K562 (cell line): Measurements from ENCODE around the gene TUT1. TPM values are rescaled to one million over a fixed set of nuclear protein-coding genes. Genes with fewer than 3 reads are reported as not detected.

ENCODE experiments used
- ASH1L ChIP-seq: fragments of 450-650 bp; IDR thresholded peaks from 2 replicates; pipeline ENCODE4 v1.6.1; 2018; ENCODE audit warnings: borderline replicate concordance, mild to moderate bottlenecking, low read depth; ENCODE audit not compliant: partially characterized antibody
- BRCA1 ChIP-seq, 2 experiments: fragments of 450-650 bp in 1 of 2; sonication (generic) in 1 of 2; formaldehyde crosslinking in 1 of 2; IDR thresholded peaks; 2 replicates each; pipeline versions ENCODE4 v1.5.0 to v1.6.1; 2017 to 2020; ENCODE audit warnings: mild to moderate bottlenecking in 1 of 2, missing genetic modification reagents in 1 of 2
- BRD4 ChIP-seq: fragments of 200-600 bp; sonication (generic); IDR thresholded peaks from 2 replicates; pipeline ENCODE4 v1.6.1; 2017; ENCODE audit warnings: inconsistent platforms
- GABPA ChIP-seq: fragments of 200-800 bp; sonication (Bioruptor generic); conservative IDR thresholded peaks from 2 replicates; pipeline ENCODE4 v1.6.1; 2016; ENCODE audit warnings: low read depth, missing genetic modification characterization, missing compliant biosample characterization
- GTF3C2 ChIP-seq: IDR thresholded peaks from 3 replicates; pipeline ENCODE4 v1.6.1; 2011; ENCODE audit warnings: borderline replicate concordance, mild to moderate bottlenecking, moderate library complexity; ENCODE audit not compliant: insufficient read length; ENCODE audit errors: extremely low read depth
- KDM4B ChIP-seq, 2 experiments: fragments of 450-650 bp in 1 of 2; sonication (generic) in 1 of 2; IDR thresholded peaks; 2 replicates each; pipeline ENCODE4 v1.6.1; 2016 to 2017; ENCODE audit warnings: borderline replicate concordance in 2 of 2, antibody characterized with exemption in 1 of 2, low read depth in 1 of 2, mild to moderate bottlenecking in 1 of 2
- MTA3 ChIP-seq: fragments of 450-650 bp; formaldehyde crosslinking; IDR thresholded peaks from 2 replicates; pipeline ENCODE4 v1.6.1; 2017; ENCODE audit warnings: mild to moderate bottlenecking, borderline replicate concordance
- NFATC3 ChIP-seq: fragments of 450-650 bp; IDR thresholded peaks from 2 replicates; pipeline ENCODE4 v1.6.1; 2017; ENCODE audit warnings: mild to moderate bottlenecking
- RAD51 ChIP-seq: fragments of 450-650 bp; IDR thresholded peaks from 2 replicates; pipeline ENCODE4 v1.7.1; 2016; ENCODE audit warnings: low read depth, mild to moderate bottlenecking, borderline replicate concordance
- RBM14 ChIP-seq: fragments of 200-400 bp; formaldehyde crosslinking; IDR thresholded peaks from 2 replicates; pipeline ENCODE4 v1.6.1; 2018; ENCODE audit warnings: low read depth, mild to moderate bottlenecking, low read length, moderate library complexity, borderline replicate concordance; ENCODE audit not compliant: insufficient read depth
- RNF2 ChIP-seq: sonication (generic); IDR thresholded peaks from 2 replicates; pipeline ENCODE4 v1.6.1; 2016
- SMARCA4 ChIP-seq: fragments of 450-650 bp; IDR thresholded peaks from 2 replicates; pipeline ENCODE4 v1.6.1; 2016
- SUPT5H ChIP-seq: fragments of 450-650 bp; IDR thresholded peaks from 2 replicates; pipeline ENCODE4 v1.6.1; 2016
- TARDBP ChIP-seq: fragments of 450-650 bp; IDR thresholded peaks from 2 replicates; pipeline ENCODE4 v1.6.1; 2016
- TCF7L2 ChIP-seq: fragments of 150-350 bp; IDR thresholded peaks from 2 replicates; pipeline ENCODE4 v1.6.1; 2016; ENCODE audit warnings: low read depth, mild to moderate bottlenecking, low read length, moderate library complexity
- YBX1 ChIP-seq: fragments of 450-650 bp; IDR thresholded peaks from 2 replicates; pipeline ENCODE4 v1.7.1; 2016; ENCODE audit warnings: mild to moderate bottlenecking
- YY1 ChIP-seq, 3 experiments: IDR thresholded peaks; 2 replicates each; pipeline ENCODE4 v1.6.1; 2011; ENCODE audit warnings: low read length in 2 of 3, mild to moderate bottlenecking in 2 of 3, moderate library complexity in 2 of 3, borderline replicate concordance in 1 of 3, control low read depth in 1 of 3, low read depth in 1 of 3; ENCODE audit not compliant: insufficient read depth in 3 of 3, insufficient replicate concordance in 2 of 3, control insufficient read depth in 1 of 3, insufficient read length in 1 of 3; ENCODE audit errors: extremely low read depth in 1 of 3
- ZNF174 ChIP-seq: fragments of 250-450 bp; sonication (Bioruptor Pico); IDR thresholded peaks from 2 replicates; pipeline ENCODE4 v1.4.0; 2020; ENCODE audit warnings: mild to moderate bottlenecking
- ZNF398 ChIP-seq: fragments of 250-450 bp; sonication (Bioruptor Pico); IDR thresholded peaks from 2 replicates; pipeline ENCODE4 v1.8.0; 2021; ENCODE audit warnings: moderate library complexity, mild to moderate bottlenecking, inconsistent platforms
- ZNF655 ChIP-seq: fragments of 250-450 bp; sonication (Bioruptor Pico); IDR thresholded peaks from 2 replicates; pipeline ENCODE4 v1.5.0; 2021
- polyA plus RNA-seq, 8 experiments: library from polyadenylated mRNA; depleted of rRNA in 4 of 8; stranded (reverse) in 5 of 8; unstranded in 3 of 8; fragments of >200 nt; fragmentation: Nextera tagmentation in 2 of 8; fragmentation: Illumina TruSeq in 1 of 8; extraction: Ambion mirVana in 2 of 8; extraction: Trizol in 1 of 8; gene quantifications; 2 replicates each; pipeline versions ENCODE4 v1.2.1 to v1.2.3, GENCODE V29; 2011 to 2014; ENCODE audit warnings: inconsistent platforms in 1 of 8, missing spikeins in 1 of 8
- total RNA-seq, 7 experiments: library from RNA; depleted of rRNA in 6 of 7; stranded (reverse); fragments of >200 nt in 6 of 7; fragmentation: Illumina TruSeq in 2 of 7; extraction: Trizol in 2 of 7; gene quantifications; 2 replicates each; pipeline versions ENCODE4 v1.2.1 to v1.2.3, GENCODE V29; 2011 to 2021; ENCODE audit warnings: low replicate concordance in 1 of 7

The TUT1 gene
- total and polyA plus RNA-seq, 9 of the 15 experiments (the other 6 are each of a cell fraction or from before 2014, with no cell fraction given), result 0.66 to 44.3 (median 15.7) TPM

- TF ChIP-seq YBX1 (no peak), TARDBP (no peak), SMARCA4 (peak; percentile 70), NFATC3 (no peak), RBM14 (no peak), ZNF655 (CRISPR knock-in tag) (no peak), GABPA (tag) (peak; percentile 53; the same call in 1 of the 2 replicates), KDM4B (IDR thresholded peaks at IDR 0.05; ENCODE audit: borderline replicate concordance in 2 of 2, low read depth in 1 of 2) (peak in 1 of 2 experiments; percentile 67; a peak in 1 of 4 replicates), RNF2 (peak; percentile 53; the same call in 1 of the 2 replicates), BRCA1 (IDR thresholded peaks at IDR 0.05) (no peak), BRCA1 (CRISPR knock-in tag; IDR thresholded peaks at IDR 0.05) (no peak), MTA3 (peak; percentile 85), ZNF398 (no peak), GTF3C2 (no peak), ASH1L (no peak), SUPT5H (peak; percentile 61), RAD51 (0 out of 2 replicates have a peak, but pooled peaks have one; percentile 7), ZNF174 (CRISPR knock-in tag) (no peak), YY1 (IDR thresholded peaks at IDR 0.05; ENCODE audit: borderline replicate concordance in 1 of 3, control insufficient read depth in 1 of 3, extremely low read depth in 1 of 3, insufficient read depth in 3 of 3, insufficient read length in 1 of 3, insufficient replicate concordance in 2 of 3, low read depth in 1 of 3, low read length in 2 of 3) (peak in 1 of 3 experiments; percentile 41), BRD4 (no peak), TCF7L2 (no peak)
Measured at GRCh38 chr11:62553080-62553838, 38.1 kb downstream of the TUT1 start (continued).
